Vagina (tissue), 2 donors: ENCODE measurements around the gene AKIRIN2.

Experiments
- POLR2A ChIP-seq, 2 donors: fragments of 450-650 bp; IDR thresholded peaks; one replicate each; pipeline ENCODE4 v1.6.1; 2017; ENCODE audit warnings: antibody characterized with exemption in 2 of 2, mild to moderate bottlenecking in 2 of 2, moderate library complexity in 2 of 2
- POLR2AphosphoS5 ChIP-seq, 2 donors: sonication (generic); formaldehyde crosslinking; IDR thresholded peaks; one replicate each; pipeline ENCODE4 v1.9.0; 2017; ENCODE audit warnings: antibody characterized with exemption in 2 of 2, mild to moderate bottlenecking in 2 of 2, low read depth in 1 of 2; ENCODE audit not compliant: insufficient read depth in 1 of 2
- TF ChIP-seq, protein P1 (sequence below), 3 experiments: fragments of 450-650 bp in 2 of 3; fragments of 200-600 bp in 1 of 3; sonication (generic) in 1 of 3; IDR thresholded peaks; one replicate each; pipeline ENCODE4 v1.5.1; 2017 to 2019; ENCODE audit warnings: antibody characterized with exemption in 3 of 3, mild to moderate bottlenecking in 2 of 3, moderate library complexity in 2 of 3

DNA sequence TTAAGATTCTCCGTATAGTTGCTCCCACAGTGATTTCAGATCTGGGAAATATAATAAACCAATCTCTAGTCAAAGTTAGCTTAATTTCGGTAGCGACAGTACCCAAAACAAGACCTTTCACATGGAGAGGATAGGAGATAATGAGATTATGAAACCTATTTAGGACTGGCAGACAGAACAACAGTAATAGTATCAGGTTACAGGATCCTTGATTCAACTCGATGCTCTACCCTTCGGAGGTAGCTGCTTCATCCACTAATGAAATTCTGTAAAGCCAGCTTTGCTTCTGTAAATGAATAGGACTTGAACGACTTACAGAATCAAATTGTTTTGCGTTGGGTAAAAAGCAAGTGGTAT, 534 bp upstream of the AKIRIN2 start:
- TF ChIP-seq, protein P1, sequence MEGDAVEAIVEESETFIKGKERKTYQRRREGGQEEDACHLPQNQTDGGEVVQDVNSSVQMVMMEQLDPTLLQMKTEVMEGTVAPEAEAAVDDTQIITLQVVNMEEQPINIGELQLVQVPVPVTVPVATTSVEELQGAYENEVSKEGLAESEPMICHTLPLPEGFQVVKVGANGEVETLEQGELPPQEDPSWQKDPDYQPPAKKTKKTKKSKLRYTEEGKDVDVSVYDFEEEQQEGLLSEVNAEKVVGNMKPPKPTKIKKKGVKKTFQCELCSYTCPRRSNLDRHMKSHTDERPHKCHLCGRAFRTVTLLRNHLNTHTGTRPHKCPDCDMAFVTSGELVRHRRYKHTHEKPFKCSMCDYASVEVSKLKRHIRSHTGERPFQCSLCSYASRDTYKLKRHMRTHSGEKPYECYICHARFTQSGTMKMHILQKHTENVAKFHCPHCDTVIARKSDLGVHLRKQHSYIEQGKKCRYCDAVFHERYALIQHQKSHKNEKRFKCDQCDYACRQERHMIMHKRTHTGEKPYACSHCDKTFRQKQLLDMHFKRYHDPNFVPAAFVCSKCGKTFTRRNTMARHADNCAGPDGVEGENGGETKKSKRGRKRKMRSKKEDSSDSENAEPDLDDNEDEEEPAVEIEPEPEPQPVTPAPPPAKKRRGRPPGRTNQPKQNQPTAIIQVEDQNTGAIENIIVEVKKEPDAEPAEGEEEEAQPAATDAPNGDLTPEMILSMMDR (IDR thresholded peaks at IDR 0.05), result no peak
- no peak for TF ChIP-seq POLR2A (IDR thresholded peaks at IDR 0.05)
- no peak for TF ChIP-seq POLR2AphosphoS5 (IDR thresholded peaks at IDR 0.05; ENCODE audit: insufficient read depth in 1 of 2, low read depth in 1 of 2)
